Nephron (organoid): ENCODE results near the gene PPM1N.

Experiments used
- H3K27ac Mint-ChIP-seq, 3 experiments: 2 replicates each; pipeline ENCODE4 v1.8.0; 2020; ENCODE audit warnings: mixed read lengths in 3 of 3, mild to moderate bottlenecking in 2 of 3, moderate library complexity in 1 of 3
- H3K27me3 Mint-ChIP-seq: 2 replicates; pipeline ENCODE4 v1.8.0; 2021; ENCODE audit warnings: low read depth, mild to moderate bottlenecking, moderate library complexity, mixed read lengths
- H3K36me3 Mint-ChIP-seq: 2 replicates; pipeline ENCODE4 v1.8.0; 2020; ENCODE audit warnings: low read depth, mixed read lengths
- H3K4me1 Mint-ChIP-seq: 2 replicates; pipeline ENCODE4 v1.8.0; 2020; ENCODE audit warnings: mixed read lengths
- H3K4me3 Mint-ChIP-seq, 3 experiments: 2 replicates each; pipeline ENCODE4 v1.8.0; 2020; ENCODE audit warnings: mild to moderate bottlenecking in 3 of 3, mixed read lengths in 3 of 3, moderate library complexity in 2 of 3
- H3K9me3 Mint-ChIP-seq: 2 replicates; pipeline ENCODE4 v1.8.0; 2020; ENCODE audit warnings: mixed read lengths
- CTCF ChIP-seq, 3 experiments: fragments of 200-600 bp; sonication (generic); IDR thresholded peaks; one replicate each; pipeline ENCODE4 v1.5.0; 2021; ENCODE audit warnings: antibody characterized with exemption in 3 of 3; ENCODE audit not compliant: unreplicated experiment in 3 of 3

The PPM1N gene

GRCh38 chr19:45471931-45472562 is 26.2 kb upstream of the PPM1N start:
- Mint-ChIP-seq H3K27me3 (peaks cover 68% of the 10 kb centered on the region), H3K4me3 (peak overlapping the region; percentile 73 to 79 (median 75)), H3K36me3 (no peaks in the 10 kb centered on the region), H3K4me1 (peaks cover 21% of the 10 kb centered on the region), H3K27ac (peak overlapping the region in 1 of 3 experiments; percentile 63), H3K9me3 (no peaks in the 10 kb centered on the region)
- TF ChIP-seq CTCF (IDR thresholded peaks at IDR 0.05; ENCODE audit: unreplicated experiment in 3 of 3), result no peak

- Mint-ChIP-seq H3K9me3 (no peaks in the 10 kb centered on the region), H3K4me3 (peak overlapping the region; percentile 73 to 79 (median 75)), H3K4me1 (peaks cover 20% of the 10 kb centered on the region), H3K36me3 (no peaks in the 10 kb centered on the region), H3K27ac (peak overlapping the region in 1 of 3 experiments; percentile 21), H3K27me3 (peaks cover 68% of the 10 kb centered on the region)
- no peak for TF ChIP-seq CTCF (IDR thresholded peaks at IDR 0.05; ENCODE audit: unreplicated experiment in 3 of 3)
These were observed 25.5 kb upstream of the PPM1N start for GRCh38 chr19:45472563-45473366.

- TF ChIP-seq CTCF (IDR thresholded peaks at IDR 0.05; ENCODE audit: unreplicated experiment in 3 of 3), result no peak
- peaks cover 68% of the 10 kb centered on the region for H3K27me3 Mint-ChIP-seq
- peaks cover 15% of the 10 kb centered on the region for H3K4me1 Mint-ChIP-seq
- no peaks in the 10 kb centered on the region for H3K9me3 Mint-ChIP-seq
- H3K27ac Mint-ChIP-seq, result no peak overlapping the region
- H3K4me3 Mint-ChIP-seq, result peak overlapping the region; percentile 21 to 57 (median 33)
- H3K36me3 Mint-ChIP-seq, result no peaks in the 10 kb centered on the region
These were observed 24.9 kb upstream of the PPM1N start for GRCh38 chr19:45473367-45473681.

- Mint-ChIP-seq H3K36me3 (no peaks in the 10 kb centered on the region), H3K27me3 (peaks cover 68% of the 10 kb centered on the region)
These were observed 24.3 kb upstream of the PPM1N start for GRCh38 chr19:45473682-45474605.

More at GRCh38 chr19:45473682-45474605, 24.3 kb upstream of the PPM1N start:
- Mint-ChIP-seq H3K9me3 (no peaks in the 10 kb centered on the region), H3K4me3 (peak overlapping the region; percentile 40 to 57 (median 57)), H3K27ac (no peak overlapping the region), H3K4me1 (peaks cover 15% of the 10 kb centered on the region)
- no peak for TF ChIP-seq CTCF (IDR thresholded peaks at IDR 0.05; ENCODE audit: unreplicated experiment in 3 of 3)
